ENCODE measurements around the gene ADCYAP1R1. TPM values are rescaled to one million over a fixed set of nuclear protein-coding genes. Genes with fewer than 3 reads are reported as not detected.

ADCYAP1R1 gene
- total RNA-seq, 6 experiments from 2014 or later, result 0.05 to 0.37 (median 0.29) TPM

DNA sequence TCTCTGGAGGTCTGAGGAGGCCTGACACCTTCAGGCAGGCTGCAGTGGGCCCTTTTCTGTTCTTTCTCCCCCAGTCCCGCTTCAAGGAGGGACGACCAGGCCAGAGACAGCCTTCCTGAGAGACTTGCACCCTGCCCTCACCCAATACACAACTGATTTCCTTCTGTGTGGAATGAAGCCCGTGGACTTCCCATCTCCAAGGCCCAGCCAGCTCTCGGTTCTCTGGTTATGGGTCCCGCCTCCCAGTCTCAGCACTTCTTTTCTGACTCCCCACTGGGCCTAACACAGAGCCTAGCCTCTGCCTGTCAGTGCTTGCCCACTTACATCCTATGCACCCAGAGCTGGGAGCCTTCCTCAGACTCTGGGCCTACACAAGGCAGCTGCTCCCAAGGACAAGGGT, 24.1 kb upstream of the ADCYAP1R1 start:
- H3K27ac ChIP-seq, result no peak overlapping the region
- TF ChIP-seq, protein P1, sequence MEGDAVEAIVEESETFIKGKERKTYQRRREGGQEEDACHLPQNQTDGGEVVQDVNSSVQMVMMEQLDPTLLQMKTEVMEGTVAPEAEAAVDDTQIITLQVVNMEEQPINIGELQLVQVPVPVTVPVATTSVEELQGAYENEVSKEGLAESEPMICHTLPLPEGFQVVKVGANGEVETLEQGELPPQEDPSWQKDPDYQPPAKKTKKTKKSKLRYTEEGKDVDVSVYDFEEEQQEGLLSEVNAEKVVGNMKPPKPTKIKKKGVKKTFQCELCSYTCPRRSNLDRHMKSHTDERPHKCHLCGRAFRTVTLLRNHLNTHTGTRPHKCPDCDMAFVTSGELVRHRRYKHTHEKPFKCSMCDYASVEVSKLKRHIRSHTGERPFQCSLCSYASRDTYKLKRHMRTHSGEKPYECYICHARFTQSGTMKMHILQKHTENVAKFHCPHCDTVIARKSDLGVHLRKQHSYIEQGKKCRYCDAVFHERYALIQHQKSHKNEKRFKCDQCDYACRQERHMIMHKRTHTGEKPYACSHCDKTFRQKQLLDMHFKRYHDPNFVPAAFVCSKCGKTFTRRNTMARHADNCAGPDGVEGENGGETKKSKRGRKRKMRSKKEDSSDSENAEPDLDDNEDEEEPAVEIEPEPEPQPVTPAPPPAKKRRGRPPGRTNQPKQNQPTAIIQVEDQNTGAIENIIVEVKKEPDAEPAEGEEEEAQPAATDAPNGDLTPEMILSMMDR (IDR thresholded peaks at IDR 0.05), result no peak
- no peak for TF ChIP-seq POLR2A (IDR thresholded peaks at IDR 0.05)

DNA sequence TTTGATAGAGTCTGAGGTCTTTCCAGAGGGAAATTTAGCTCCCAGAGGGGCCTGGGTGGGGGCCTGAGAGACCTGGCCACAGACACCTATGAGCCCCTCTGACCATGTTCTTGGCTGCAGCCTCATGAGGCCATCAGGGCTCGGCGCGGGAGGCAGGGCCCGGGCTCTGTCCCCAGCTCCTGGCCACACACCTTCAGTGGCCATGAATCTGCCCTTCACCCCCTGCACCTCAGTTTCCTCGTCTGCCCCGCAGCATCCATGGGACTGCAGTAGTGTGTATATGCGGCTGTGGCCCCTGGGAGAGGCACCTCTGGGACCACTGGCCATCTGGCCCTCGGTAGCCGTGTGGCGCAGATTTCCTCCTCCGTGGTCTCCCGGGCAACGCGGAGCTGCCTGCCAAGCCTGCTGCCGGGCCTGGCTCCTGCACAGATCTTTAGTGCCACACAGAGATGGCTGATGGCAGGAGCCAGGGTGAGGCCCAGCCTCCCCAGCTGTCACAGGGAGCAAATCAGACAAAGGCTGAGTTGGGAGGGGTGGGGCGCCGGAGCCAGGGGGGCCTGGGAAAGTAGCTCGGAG, 23.6 kb upstream of the ADCYAP1R1 start:
- 40% methylated on average over 1 of the region's 18 CpGs for WGBS (ENCODE audit: insufficient coverage, low coverage, low lambda C conversion rate, missing lambda C conversion rate)
- Histone ChIP-seq H3K27ac (no peak overlapping the region), H3K4me3 (no peak overlapping the region), H3K9me3 (no peaks in the 10 kb centered on the region), H3K36me3 (no peaks in the 10 kb centered on the region), H3K27me3 (no peaks in the 10 kb centered on the region), H3K4me1 (no peaks in the 10 kb centered on the region)
- DNase-seq (no peak), ATAC-seq (no peak)
- intact Hi-C loops (cut with DNase I), result no loop called here
- TF ChIP-seq, protein P1 (IDR thresholded peaks at IDR 0.05), result no peak
- no peak for TF ChIP-seq POLR2A (IDR thresholded peaks at IDR 0.05)

More for the DNA sequence above, 24.1 kb upstream of the ADCYAP1R1 start:
- intact Hi-C loops (cut with DNase I), result no loop called here
- 100% methylated on average over 1 of the region's 5 CpGs for WGBS (ENCODE audit: insufficient coverage, low coverage, low lambda C conversion rate, missing lambda C conversion rate)
- H3K9me3 ChIP-seq, result no peaks in the 10 kb centered on the region
- DNase-seq (no peak), ATAC-seq (no peak)
- H3K36me3 ChIP-seq, result no peaks in the 10 kb centered on the region
- H3K4me3 ChIP-seq, result no peak overlapping the region
- no peaks in the 10 kb centered on the region for H3K27me3 ChIP-seq
- no peaks in the 10 kb centered on the region for H3K4me1 ChIP-seq

DNA sequence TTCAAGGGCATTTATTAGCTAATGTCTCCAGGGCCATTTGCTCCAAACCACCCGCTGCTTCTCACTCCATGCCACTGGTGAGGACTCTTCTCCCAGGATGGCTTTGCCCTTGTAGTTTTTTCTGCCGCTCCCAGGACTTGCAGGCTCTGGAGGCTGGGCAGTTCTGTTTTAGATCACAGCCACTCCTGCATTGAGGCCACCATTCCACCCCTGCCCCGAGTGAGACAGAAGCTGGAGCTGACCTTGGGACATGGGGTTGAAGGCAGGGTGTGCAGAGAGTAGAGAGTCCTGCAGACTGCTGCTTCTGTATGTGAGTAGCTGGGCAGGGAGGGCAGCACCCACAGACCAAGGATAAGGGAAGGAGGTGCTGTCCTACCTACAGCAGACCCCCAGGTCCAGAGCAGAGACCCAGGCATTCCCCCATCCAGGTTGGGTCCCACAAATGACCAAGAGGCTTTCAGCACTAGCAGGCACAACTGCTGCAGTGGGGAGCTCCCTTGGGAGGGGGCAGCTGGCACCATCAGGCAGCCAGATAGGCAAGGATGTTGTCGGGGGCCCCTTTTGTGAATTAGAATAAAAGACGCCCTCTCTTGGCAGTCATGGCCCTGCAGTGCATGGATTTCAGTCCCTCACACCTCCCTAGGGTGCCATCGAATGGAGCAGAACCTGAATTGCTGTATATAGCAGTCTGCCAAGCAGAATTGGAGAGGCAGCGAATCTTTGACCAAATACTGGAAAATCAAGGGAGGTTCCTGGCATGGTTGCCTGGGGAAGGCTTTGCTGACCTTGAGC, 22.7 kb upstream of the ADCYAP1R1 start:
- DNase-seq, result no peak

DNA sequence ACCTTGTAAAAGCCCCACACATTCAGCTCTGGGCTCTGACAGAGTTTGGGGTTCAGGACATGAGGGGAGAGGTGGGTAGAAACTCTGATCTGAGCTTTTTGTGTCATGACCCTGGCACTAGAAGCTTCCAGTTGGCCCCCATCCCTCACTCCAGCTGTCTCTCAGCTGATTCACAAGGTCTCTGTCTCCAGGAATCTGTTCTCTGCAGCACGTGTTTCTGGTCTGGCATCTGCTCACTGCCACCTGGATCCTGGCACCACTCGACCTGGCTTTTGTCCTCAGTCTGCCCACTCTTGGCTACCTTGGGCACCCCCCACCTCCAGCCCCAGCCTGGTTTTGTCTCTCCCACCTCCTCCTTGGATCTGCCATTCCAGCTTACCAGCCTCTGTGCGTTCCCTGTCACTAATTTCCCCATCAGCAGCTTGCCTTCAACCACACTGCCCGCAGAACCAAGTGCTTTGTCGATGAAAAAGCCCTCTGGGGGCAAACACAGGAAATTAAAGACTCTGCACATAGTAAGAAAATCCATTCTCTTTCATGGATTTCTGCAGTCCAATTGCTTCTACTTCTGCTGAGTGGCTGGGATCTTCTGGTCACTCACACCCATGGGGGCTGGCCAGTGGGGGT, 18.3 kb upstream of the ADCYAP1R1 start:
- Histone ChIP-seq H3K27ac (no peak overlapping the region), H3K4me1 (no peaks in the 10 kb centered on the region), H3K9me3 (no peaks in the 10 kb centered on the region), H3K27me3 (no peaks in the 10 kb centered on the region), H3K4me3 (no peak overlapping the region), H3K36me3 (no peaks in the 10 kb centered on the region)
- no peak for TF ChIP-seq POLR2A (IDR thresholded peaks at IDR 0.05)
- TF ChIP-seq, protein P1 (IDR thresholded peaks at IDR 0.05), result no peak
- WGBS (ENCODE audit: insufficient coverage, low coverage, low lambda C conversion rate, missing lambda C conversion rate), result 61% methylated on average over 4 of the region's 5 CpGs
- ATAC-seq (no peak), DNase-seq (no peak)
- intact Hi-C loops (cut with DNase I), result no loop called here

More for the DNA sequence above, 22.7 kb upstream of the ADCYAP1R1 start:
- Histone ChIP-seq H3K27me3 (no peaks in the 10 kb centered on the region), H3K27ac (no peak overlapping the region), H3K9me3 (no peaks in the 10 kb centered on the region), H3K4me1 (no peaks in the 10 kb centered on the region), H3K4me3 (no peak overlapping the region), H3K36me3 (no peaks in the 10 kb centered on the region)
- intact Hi-C loops (cut with DNase I), result no loop called here
- TF ChIP-seq, protein P1 (IDR thresholded peaks at IDR 0.05), result no peak
- no peak for TF ChIP-seq POLR2A (IDR thresholded peaks at IDR 0.05)
- ATAC-seq, result no peak
- WGBS (ENCODE audit: insufficient coverage, low coverage, low lambda C conversion rate, missing lambda C conversion rate), result 63% methylated on average over 4 of the region's 7 CpGs

Measured in right lobe of liver (tissue), 6 donors.